CD4-positive, alpha-beta T cell treated with Interleukin-6 for 4 hours (primary cell): ENCODE data around the gene FLCN.
A peak's percentile ranks its signal among the peaks of the same experiment; 100 is the strongest.
"Not testable (repeated sequence)": the region's sequence is repeated elsewhere in the genome, so short reads cannot be mapped to it uniquely, and the experiment has no call there.

ENCODE experiments used
- DNase-seq: peaks from one replicate; pipeline ENCODE4 v3.0.0-alpha.2; 2020; ENCODE audit warnings: mixed read lengths

The FLCN gene

GRCh38 chr17:17237026-17237799 is at the start of gene FLCN:
Gene FLCN, minus strand, starts transcription at chr17:17237168. Its CDS starts 9,031 bp downstream, at chr17:17228137.
- DNase-seq, result peak; percentile 92

- no peak for DNase-seq
Measured at GRCh38 chr17:17285951-17286350, 49.0 kb upstream of the FLCN start.

GRCh38 chr17:17280613-17281549 is 43.9 kb upstream of the FLCN start, which contains the start of gene COPS3:
Gene COPS3, minus strand, starts transcription at chr17:17281246. Its CDS starts 60 bp downstream, at chr17:17281186.
- DNase-seq, result peak; percentile 98

- no peak for DNase-seq
Measured at GRCh38 chr17:17279316-17279715, 42.3 kb upstream of the FLCN start.

- not testable (repeated sequence) for DNase-seq
Measured at GRCh38 chr17:17277431-17277830, 40.5 kb upstream of the FLCN start.

GRCh38 chr17:17275971-17276370 is 39.0 kb upstream of the FLCN start:
- no peak for DNase-seq

- peak; percentile 24 for DNase-seq
Measured at GRCh38 chr17:17269926-17270773, 33.2 kb upstream of the FLCN start.

GRCh38 chr17:17264430-17264829 is 27.5 kb upstream of the FLCN start:
- no peak for DNase-seq

- DNase-seq, result no peak
Measured at GRCh38 chr17:17258998-17259397, 22.0 kb upstream of the FLCN start.

- no peak for DNase-seq
Measured at GRCh38 chr17:17258011-17258410, 21.0 kb upstream of the FLCN start.

GRCh38 chr17:17256316-17256715 is 19.3 kb upstream of the FLCN start:
- DNase-seq, result no peak

GRCh38 chr17:17255689-17256088 is 18.7 kb upstream of the FLCN start:
- DNase-seq, result not testable (repeated sequence)

- DNase-seq, result no peak
Measured at GRCh38 chr17:17254036-17254435, 17.1 kb upstream of the FLCN start.

- DNase-seq, result no peak
Measured at GRCh38 chr17:17253406-17253805, 16.4 kb upstream of the FLCN start.

GRCh38 chr17:17252149-17252661 is 15.2 kb upstream of the FLCN start:
- DNase-seq, result no peak

- no peak for DNase-seq
Measured at GRCh38 chr17:17246879-17247278, 9.9 kb upstream of the FLCN start.

- DNase-seq, result no peak
Measured at GRCh38 chr17:17243163-17243562, 6.2 kb upstream of the FLCN start.

GRCh38 chr17:17242246-17242645 is 5.3 kb upstream of the FLCN start:
- no peak for DNase-seq

GRCh38 chr17:17241656-17242055 is 4.7 kb upstream of the FLCN start:
- DNase-seq, result no peak

GRCh38 chr17:17239832-17240231 is 2.9 kb upstream of the FLCN start:
- DNase-seq, result no peak

GRCh38 chr17:17236295-17237025 is 508 bp downstream of the FLCN start:
- peak; percentile 11 for DNase-seq
